WERI-Rb-1 (cell line): ENCODE data around the gene SPTLC2.
A peak's percentile ranks its signal among the peaks of the same experiment; 100 is the strongest.
"Not testable (repeated sequence)": the region's sequence is repeated elsewhere in the genome, so short reads cannot be mapped to it uniquely, and the experiment has no call there.

ENCODE experiments used
- DNase-seq: peaks from one replicate; pipeline ENCODE4 v3.0.0-alpha.2; 2020
- H3K27ac ChIP-seq: fragments of 250-450 bp; sonication (Bioruptor Pico); 2 replicates; pipeline ENCODE4 v1.5.1; 2020; ENCODE audit warnings: mild to moderate bottlenecking, moderate library complexity
- H3K27me3 ChIP-seq: fragments of 250-450 bp; sonication (Bioruptor Pico); 2 replicates; pipeline ENCODE4 v1.5.1; 2021; ENCODE audit warnings: mild to moderate bottlenecking, low read depth, moderate library complexity; ENCODE audit not compliant: insufficient read depth, severe bottlenecking
- H3K36me3 ChIP-seq: fragments of 250-450 bp; sonication (Bioruptor Pico); 2 replicates; pipeline ENCODE4 v1.5.1; 2020; ENCODE audit warnings: mild to moderate bottlenecking, moderate library complexity
- H3K4me3 ChIP-seq: 2 replicates; pipeline ENCODE4 v1.5.1; 2011; ENCODE audit warnings: low read depth, mild to moderate bottlenecking, control low read depth, low read length
- H3K9me3 ChIP-seq: fragments of 250-450 bp; sonication (Bioruptor Pico); 2 replicates; pipeline ENCODE4 v1.5.1; 2021; ENCODE audit warnings: mild to moderate bottlenecking, moderate library complexity; ENCODE audit not compliant: severe bottlenecking
- TF ChIP-seq, protein P1 (sequence below): IDR thresholded peaks from 2 replicates; pipeline ENCODE4 v1.5.1; 2011; ENCODE audit warnings: low read depth, mild to moderate bottlenecking, control low read depth, inconsistent platforms, low read length

Gene SPTLC2

DNA sequence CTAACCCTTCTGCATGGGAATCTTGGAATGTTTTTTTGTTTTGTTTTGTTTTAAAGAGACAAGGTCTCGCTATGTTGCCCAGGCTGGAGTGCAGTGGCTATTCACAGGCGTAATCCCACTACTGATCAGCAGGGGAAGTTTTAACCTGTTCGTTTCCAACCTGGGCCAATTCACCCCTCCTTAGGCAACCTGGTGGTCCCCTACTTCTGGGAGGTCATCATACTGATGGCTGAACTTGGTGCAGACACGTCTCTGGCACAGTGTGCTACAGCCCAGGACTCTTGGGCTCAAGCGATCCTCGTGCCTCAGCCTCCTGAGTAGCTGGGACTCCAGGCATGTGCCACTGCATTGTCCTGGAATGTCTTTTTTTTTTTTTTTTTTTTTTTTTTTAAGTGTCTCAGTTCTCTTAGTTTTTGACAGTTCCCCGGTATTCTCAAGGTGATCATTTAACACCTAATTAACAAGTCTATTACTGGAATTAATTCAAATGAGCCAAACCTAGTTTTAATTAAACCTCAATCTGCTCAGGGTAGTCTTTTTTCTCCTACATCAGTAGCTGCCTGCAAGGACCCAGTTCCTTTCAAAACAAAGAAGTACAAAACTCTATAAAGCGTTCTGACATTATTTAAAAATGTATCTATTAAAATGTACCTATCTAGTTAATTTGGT, 68.8 kb downstream of the SPTLC2 start:
- DNase-seq: no peak
- peaks cover 15% of the 10 kb centered on the region for H3K36me3 ChIP-seq
- H3K4me3 ChIP-seq: no peak overlapping the region
- H3K27me3 ChIP-seq: no peaks in the 10 kb centered on the region
- TF ChIP-seq, protein P1, sequence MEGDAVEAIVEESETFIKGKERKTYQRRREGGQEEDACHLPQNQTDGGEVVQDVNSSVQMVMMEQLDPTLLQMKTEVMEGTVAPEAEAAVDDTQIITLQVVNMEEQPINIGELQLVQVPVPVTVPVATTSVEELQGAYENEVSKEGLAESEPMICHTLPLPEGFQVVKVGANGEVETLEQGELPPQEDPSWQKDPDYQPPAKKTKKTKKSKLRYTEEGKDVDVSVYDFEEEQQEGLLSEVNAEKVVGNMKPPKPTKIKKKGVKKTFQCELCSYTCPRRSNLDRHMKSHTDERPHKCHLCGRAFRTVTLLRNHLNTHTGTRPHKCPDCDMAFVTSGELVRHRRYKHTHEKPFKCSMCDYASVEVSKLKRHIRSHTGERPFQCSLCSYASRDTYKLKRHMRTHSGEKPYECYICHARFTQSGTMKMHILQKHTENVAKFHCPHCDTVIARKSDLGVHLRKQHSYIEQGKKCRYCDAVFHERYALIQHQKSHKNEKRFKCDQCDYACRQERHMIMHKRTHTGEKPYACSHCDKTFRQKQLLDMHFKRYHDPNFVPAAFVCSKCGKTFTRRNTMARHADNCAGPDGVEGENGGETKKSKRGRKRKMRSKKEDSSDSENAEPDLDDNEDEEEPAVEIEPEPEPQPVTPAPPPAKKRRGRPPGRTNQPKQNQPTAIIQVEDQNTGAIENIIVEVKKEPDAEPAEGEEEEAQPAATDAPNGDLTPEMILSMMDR: 0 out of 2 replicates have a peak, but pooled peaks have one; percentile 17
- H3K9me3 ChIP-seq: no peaks in the 10 kb centered on the region
- no peak overlapping the region for H3K27ac ChIP-seq

DNA sequence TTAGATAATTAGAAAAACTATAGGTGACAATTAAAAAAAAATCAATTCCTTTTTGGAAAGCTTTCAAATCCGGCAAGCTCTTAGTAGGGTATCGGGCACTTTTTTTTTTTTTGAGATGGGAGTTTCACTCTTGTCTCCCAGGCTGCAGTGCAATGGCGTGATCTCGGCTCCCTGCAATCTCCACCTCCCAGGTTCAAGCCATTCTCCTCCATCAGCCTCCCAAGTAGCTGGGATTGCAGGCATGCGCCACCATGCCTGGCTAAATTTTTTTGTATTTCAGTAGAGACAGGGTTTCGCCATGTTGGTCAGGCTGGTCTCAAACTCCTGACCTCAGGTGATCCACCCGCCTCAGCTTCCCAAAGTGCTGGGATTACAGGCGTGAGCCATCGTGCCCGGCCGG, 71.3 kb downstream of the SPTLC2 start:
- H3K27me3 ChIP-seq, DNase-seq, H3K4me3 ChIP-seq, H3K36me3 ChIP-seq, H3K9me3 ChIP-seq, H3K27ac ChIP-seq: not testable (repeated sequence)

DNA sequence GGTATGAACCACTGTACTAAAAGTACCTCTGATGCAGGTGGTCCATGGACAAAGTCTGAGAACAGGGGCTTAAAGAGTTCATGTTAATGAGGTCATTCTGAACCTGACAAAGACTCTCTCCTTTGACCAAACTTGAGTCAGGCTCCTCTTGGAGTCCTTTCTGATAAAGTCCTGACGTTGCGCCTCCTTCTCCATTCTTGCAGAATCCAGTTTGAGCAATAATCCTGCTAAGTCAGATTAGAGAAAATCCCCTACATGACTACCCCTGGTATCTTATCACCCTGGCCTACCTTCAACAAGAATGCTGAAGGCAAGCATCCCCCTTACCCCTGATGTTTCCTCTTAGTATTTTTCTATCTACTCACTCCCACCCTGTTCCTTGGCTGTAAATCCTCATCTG, 71.9 kb downstream of the SPTLC2 start:
- no peaks in the 10 kb centered on the region for H3K27me3 ChIP-seq
- H3K36me3 ChIP-seq: peaks cover 4% of the 10 kb centered on the region
- TF ChIP-seq, protein P1: no peak
- no peak overlapping the region for H3K4me3 ChIP-seq
- H3K27ac ChIP-seq: no peak overlapping the region
- H3K9me3 ChIP-seq: no peaks in the 10 kb centered on the region
- peak; percentile 47 for DNase-seq

DNA sequence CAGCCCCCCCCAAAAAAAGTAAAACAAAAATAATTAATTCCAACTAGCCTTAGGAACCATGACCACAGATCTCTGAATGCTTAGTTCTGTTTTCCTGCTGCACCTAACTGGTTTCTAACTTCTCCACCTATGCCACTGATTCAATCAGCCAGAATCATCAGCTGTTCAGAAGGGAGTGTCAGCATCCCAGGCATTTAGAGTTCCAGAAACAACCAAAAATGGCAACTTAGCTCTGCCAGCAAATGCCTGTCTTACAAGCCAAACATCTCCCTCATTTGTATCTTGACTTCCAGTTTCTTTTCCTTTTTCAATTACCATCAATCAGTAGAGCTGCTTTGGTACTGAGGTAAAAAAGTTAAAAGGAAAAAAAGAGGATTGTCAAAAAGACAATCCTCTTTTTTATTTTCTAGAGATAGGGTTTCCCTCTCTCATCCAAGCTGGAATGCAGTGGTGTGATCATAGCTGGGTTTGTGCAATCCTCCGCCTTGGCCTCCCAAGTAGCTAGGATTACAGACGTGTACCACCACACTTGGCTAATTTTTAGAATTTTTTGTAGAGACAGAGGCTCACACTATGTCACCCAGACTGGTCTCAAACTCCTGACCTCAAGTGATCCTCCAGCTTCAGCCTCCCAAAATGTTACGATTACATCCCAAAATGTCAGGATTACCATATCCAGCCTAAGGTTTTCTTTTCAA, 72.7 kb downstream of the SPTLC2 start:
- no peaks in the 10 kb centered on the region for H3K9me3 ChIP-seq
- H3K27me3 ChIP-seq: no peaks in the 10 kb centered on the region
- no peak overlapping the region for H3K4me3 ChIP-seq
- no peak for DNase-seq
- TF ChIP-seq, protein P1: no peak
- peaks cover 4% of the 10 kb centered on the region for H3K36me3 ChIP-seq
- no peak overlapping the region for H3K27ac ChIP-seq

DNA sequence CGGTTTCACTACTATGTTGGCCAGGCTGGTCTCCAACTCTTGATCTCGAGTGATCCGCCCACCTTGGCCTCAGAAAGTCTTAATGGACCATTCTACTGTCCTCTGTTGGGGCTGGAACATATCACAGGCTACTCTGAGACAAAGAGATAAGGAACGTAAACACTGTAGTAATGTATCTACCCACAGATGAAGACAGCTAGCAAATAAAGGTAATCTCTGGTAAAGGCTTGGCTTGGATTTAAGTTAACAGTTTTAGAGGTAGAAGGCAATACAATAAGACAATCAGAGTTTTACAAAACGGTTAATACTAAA, 73.2 kb downstream of the SPTLC2 start:
- Histone ChIP-seq H3K36me3 (no peaks in the 10 kb centered on the region; the same call in 1 of the 2 replicates), H3K27me3 (no peaks in the 10 kb centered on the region), H3K4me3 (no peak overlapping the region), H3K27ac (peak overlapping the region; percentile 42; the same call in 1 of the 2 replicates), H3K9me3 (no peaks in the 10 kb centered on the region)
- DNase-seq: no peak
- TF ChIP-seq, protein P1: no peak

DNA sequence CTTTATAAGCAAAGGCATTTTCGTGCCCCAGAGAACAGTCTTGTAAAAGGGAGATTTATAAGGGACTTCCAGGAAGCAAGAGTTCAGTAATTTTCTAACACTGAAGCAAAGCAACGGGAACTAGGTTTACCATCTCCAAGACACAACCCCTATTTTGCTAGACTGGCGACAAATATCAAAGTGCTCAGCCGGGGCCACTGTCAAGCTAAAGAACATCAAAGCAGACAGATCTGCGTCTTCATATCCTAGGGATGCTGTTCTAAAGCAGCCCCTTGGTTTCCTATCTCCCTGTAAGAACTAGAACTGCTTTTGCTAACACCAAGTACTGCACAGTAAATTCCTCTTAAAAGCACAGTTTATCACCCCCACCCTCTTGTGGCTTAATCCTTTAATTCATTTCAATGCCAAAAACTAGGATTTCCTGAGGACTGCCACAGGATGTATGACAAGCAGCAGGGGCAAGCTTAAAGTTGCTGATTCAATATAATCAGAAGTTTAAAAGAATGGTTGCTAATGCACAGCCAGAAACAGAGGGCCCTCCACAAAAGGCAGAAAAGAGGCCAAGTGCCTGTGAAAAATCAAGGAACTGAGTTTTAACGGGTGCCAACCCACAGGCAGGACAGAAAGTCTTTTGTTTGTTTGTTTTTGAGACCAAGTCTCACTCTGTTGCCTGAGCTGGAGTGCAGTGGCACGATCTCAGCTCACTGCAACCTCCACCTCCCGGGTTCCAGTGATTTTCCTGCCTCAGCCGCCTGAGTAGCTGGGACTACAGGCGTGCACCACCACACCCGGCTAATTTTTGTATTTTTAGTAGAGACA, 73.8 kb downstream of the SPTLC2 start:
- Histone ChIP-seq H3K4me3 (no peak overlapping the region), H3K9me3 (no peaks in the 10 kb centered on the region), H3K27me3 (no peaks in the 10 kb centered on the region), H3K27ac (peak overlapping the region; percentile 42), H3K36me3 (no peaks in the 10 kb centered on the region)
- TF ChIP-seq, protein P1: no peak
- no peak for DNase-seq
